Cerebellar nuclear complex (tissue), 1 donor: ENCODE results near the gene FBLN1.
"Not testable (repeated sequence)": the region's sequence is repeated elsewhere in the genome, so short reads cannot be mapped to it uniquely, and the experiment has no call there.

ENCODE experiments used
- DNase-seq, 2 experiments: peaks; one replicate each; lab custom pipeline; 2025; lab: John Stamatoyannopoulos, UW

Gene FBLN1

DNA sequence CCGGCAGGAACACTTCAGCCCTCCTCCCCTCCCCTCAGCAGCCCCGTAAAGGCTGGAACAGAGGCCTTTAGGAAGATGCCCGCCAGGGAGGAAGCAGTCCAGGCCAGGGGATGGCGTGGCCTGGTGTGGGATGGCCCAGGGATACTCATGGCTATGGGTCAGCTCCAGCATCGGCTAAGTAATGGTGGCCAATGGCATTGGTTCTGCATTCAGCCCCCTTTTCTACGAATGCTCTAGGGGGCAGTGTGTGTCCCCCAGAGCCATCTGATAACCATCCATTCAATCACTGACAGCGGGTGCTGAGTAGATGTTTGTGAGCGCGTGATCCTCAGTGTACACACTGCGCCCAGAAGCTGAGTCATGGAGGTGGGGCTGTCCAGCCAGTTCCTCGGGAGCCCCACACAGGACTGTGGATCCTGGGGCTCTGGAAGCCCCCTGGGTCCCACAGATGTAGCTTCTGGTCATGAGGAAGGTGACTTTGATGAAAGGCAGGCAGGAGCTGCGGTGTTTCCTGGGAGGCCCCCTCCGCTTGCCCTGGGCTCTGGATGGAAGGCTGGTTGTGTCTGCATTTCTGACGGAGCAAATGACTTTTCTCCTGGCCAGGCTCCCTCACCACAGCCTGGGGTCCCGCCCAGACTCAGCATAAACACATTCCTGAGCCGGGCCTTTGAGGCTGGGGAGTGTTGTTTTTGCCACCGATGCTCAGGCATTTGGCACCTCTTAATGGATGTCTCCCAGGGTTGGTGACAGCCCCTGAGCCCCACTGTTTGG lies 46.5 kb downstream of the FBLN1 start:
- DNase-seq, result no peak

DNA sequence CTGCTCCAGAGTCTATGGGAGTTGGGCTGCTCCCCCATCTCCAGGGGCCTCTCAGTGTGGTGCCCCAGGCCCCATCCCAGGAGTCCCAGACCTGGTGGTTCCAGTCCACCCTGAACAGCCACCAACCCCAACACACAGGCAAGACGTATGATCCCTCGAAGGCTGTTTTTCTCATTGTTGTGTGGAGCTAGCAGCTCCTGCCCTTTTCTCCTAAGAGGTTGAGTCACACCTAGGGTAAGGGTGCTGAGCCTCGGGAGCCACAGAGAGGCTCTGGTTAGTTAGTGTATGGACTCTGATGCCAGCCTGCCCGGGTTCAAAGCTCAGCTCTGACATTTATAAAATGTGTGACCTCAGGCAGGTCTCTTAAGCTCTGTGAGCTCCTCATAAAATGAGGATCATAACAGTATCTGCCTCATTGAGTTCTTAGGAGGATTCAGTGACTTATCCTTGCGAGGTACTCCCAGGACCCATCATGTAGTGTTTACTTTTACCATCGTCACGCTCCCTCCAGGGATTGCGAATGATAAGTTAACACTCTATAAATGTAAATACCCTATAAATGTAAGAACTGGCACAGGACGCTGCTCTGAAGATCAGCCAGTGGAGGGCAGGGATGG lies 47.2 kb downstream of the FBLN1 start:
- no peak for DNase-seq

DNA sequence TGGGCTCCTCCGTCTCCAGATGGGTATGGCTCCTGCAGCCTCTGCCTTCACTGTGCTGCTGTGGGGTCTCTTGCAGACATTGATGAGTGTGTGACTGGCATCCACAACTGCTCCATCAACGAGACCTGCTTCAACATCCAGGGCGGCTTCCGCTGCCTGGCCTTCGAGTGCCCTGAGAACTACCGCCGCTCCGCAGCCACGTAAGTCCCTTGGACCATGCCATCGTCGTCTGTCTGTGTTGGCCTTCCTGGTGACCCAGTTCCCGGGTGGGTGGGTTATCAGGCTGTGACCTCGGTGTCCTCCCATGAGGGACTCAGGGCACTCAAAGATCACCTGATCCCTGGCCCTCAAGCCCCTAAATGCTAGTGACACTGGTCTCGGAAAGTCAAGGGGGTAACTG lies 47.7 kb downstream of the FBLN1 start:
- DNase-seq, result no peak

GRCh38 chr22:45550891-45551290 lies 48.2 kb downstream of the FBLN1 start:
- no peak for DNase-seq

- DNase-seq, result no peak
Measured at GRCh38 chr22:45551310-45552016, 48.8 kb downstream of the FBLN1 start.

- no peak for DNase-seq
Measured at GRCh38 chr22:45552017-45552411, 49.3 kb downstream of the FBLN1 start.

DNA sequence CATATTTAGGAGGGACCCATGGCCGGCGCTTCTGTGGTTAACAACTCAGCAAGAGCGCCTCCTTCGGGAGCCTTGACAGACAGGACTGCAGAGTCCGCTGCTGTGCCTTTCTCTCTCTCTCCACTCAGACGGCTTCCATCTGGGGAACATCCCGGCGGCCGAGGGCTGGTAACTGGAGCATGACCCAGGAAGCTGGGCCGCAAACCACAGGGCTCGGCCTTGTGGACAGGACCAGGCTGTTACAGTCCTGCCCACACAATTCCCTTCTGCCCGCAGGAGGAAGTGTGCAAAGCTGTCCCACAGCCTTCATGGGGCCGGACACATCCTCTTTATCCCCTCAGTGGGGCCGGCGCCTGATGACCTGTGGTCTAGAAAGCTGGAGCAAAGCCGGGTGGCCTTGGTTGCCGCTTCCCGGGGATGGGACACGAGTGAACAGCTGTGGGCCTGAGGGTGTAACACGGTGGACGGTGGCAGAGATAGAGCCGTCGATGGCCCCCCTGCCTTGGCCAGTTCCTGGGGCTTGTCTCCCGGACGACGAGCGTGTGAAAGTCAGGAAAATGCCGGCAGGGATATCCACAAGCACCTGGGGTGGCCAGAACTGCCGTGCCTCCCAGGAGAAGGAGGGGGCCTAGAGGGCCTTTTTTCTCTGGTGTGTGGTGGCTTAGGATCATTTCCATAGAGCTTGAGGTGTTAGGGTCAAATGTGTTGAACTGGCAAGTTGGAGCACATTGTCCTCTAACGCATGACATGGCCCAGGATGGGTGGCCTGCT lies 50.1 kb downstream of the FBLN1 start:
- no peak for DNase-seq

GRCh38 chr22:45553351-45554039 lies 50.8 kb downstream of the FBLN1 start:
- no peak for DNase-seq

DNA sequence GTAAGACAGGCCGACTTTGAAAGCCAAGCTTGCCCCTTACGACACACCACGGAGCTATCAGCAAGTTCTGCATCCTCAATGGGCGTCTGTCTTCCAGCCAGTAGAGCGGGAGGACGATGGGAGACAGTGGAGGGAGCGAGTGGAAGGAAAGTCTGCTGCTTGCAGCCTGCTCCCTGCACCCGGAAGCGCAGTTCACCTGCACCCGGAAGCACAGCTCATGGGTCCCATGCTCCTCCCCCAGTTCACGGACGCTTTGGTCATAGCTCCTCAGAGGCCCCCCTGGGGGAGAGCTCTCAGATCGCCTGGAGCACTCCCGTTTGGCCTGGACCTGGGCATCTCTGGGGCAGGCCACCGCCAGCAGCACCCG lies 51.3 kb downstream of the FBLN1 start:
- no peak for DNase-seq

GRCh38 chr22:45554861-45555260 lies 52.2 kb downstream of the FBLN1 start:
- no peak for DNase-seq

GRCh38 chr22:45557926-45558325 lies 55.2 kb downstream of the FBLN1 start:
- not testable (repeated sequence) for DNase-seq

DNA sequence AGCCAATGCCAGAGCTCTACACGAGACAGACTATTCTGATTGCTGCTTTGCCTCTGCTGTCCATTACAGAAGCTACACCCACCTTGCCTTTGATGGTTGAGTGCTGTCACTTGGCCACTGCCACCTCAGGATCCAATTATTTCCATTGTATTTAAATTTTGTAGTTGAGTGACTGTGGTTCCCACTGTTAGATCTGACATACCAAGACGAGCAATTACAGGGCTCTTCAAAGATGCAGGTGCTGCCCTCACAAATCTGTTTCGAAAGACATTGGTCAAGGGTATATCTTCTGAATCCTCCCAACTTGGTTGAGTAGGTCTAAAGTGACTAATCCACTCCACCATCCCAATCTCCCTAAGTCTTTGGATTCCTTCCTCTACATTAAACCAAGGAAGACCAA lies 57.4 kb downstream of the FBLN1 start:
- not testable (repeated sequence) for DNase-seq

- not testable (repeated sequence) for DNase-seq
Measured at GRCh38 chr22:45560761-45561160, 58.1 kb downstream of the FBLN1 start.

GRCh38 chr22:45562102-45562501 lies 59.4 kb downstream of the FBLN1 start:
- no peak for DNase-seq

DNA sequence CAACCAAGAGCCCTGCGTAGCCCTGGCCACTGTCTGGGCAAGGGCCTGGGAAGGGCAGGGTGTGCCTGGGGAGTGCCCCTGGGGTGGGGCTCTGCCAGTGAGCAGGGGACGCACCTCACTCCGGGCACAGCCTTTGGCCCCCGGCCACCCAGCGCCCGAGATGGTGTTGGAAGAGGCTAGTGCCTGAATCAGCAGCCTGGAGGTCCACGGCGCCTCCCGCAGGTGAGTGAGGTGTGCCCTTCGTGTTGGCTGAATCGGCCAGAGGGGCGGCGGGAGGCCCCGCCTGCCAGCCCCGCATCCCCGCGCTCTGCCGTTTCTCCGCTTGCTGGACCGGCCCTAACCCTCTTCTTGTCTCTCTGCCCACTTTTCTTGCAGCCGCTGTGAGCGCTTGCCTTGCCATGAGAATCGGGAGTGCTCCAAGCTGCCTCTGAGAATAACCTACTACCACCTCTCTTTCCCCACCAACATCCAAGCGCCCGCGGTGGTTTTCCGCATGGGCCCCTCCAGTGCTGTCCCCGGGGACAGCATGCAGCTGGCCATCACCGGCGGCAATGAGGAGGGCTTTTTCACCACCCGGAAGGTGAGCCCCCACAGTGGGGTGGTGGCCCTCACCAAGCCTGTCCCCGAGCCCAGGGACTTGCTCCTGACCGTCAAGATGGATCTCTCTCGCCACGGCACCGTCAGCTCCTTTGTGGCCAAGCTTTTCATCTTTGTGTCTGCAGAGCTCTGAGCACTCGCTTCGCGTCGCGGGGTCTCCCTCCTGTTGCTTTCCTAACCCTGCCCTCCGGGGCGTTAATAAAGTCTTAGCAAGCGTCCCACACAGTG lies 60.1 kb downstream of the FBLN1 start:
- no peak for DNase-seq

DNA sequence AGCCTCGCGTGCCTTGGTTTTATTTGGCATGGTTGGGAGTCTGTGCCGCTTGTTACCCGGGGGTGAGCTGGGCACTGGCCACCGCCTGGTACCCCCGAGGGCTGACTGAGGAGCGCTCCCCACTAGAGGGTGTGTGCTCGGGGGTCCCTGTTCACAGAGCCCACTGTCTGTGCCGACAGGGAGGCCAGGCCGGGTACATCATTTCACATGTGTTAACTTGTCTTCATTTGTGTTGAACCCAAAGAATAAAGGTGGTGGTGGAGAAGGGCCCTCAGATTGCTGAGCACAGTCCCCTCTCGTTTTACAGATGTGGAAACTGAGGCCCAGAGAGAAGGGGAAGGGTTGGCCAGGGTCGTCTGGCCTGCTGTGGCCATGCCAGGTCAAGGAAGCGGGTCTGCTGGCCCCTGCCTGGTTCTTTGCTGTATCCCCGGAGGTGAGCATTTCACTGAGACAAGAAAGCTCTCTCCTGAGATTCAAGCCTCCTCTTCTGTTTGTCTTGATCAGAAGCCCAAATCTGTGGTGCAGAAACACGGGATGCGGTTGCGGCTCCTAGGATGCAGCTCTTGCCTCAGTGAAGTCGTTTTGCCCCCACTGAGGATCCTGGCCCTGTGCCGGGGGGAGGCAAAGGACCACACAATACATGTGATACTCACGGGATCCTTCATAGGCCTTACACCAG lies 60.8 kb downstream of the FBLN1 start:
- no peak for DNase-seq

DNA sequence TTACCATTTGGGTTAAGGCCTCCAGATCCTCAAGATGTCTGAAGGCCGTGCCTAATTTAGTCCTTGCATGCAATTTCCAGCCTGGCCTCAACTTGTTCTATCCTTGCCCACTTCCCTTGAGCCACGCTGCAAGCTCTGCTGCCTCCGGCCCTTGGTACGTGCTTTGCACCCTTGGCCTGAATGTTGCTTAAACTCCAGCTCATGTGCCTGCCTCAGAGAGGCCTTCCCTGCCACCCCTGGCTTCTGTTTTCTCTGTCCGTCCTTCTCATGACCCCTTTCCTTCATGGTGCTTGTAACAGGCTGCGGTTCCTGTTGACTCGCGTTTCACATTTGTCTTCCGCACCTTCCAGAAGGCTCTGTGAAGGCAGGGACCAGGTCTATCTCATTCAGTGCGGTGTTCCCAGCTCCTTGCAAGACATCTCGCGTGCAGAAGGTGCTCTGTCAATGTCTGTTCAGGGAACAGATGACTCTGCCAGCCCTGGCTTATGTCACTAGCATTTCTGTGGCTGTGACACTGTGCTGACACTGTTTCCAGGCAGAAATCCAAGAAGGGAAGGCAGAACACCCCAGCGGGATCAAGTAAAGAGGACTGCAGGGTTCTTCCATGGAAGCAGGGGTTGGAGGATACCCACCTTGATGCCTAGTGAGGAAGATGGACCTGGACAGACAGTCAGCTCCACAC lies 61.8 kb downstream of the FBLN1 start:
- no peak for DNase-seq

DNA sequence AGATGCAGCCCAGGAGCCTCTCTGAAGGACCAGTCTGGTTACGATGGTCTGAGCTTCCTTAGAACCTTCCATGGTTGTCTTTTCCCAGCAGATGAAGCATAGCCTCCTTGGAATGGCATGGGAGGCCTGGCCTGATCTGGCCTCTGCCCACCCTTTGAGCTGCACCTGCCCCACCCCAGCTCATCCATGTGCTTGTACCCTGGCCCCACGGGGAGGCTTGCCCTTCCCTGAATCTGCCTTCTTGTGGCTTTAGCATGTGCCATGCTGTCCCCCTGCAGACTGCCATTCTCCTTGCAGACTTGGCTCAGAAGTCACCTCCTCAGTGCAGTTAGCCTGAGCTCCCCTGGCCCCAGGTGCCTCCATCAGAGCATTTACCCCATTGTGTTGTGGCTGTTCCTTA lies 62.5 kb downstream of the FBLN1 start:
- no peak for DNase-seq

DNA sequence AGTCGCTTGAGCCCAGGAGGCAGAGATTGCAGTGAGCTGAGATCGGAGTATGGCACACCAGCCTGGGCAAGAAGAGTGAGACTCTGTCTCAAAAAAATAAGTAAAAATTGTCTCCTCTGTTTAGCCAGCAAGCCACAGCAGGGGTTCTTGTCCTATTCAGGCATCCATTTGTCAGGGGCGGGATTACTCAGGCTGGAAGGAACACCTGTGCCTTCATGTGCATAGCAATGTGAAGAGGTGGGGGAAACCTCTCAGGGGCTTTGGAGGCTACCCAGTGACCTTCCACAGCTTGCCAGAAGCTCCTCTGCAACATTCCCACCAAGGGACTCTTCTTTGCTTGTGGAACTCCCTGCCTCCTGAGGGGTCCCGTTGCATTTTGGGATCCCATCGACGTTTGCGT lies 63.3 kb downstream of the FBLN1 start:
- DNase-seq, result no peak

DNA sequence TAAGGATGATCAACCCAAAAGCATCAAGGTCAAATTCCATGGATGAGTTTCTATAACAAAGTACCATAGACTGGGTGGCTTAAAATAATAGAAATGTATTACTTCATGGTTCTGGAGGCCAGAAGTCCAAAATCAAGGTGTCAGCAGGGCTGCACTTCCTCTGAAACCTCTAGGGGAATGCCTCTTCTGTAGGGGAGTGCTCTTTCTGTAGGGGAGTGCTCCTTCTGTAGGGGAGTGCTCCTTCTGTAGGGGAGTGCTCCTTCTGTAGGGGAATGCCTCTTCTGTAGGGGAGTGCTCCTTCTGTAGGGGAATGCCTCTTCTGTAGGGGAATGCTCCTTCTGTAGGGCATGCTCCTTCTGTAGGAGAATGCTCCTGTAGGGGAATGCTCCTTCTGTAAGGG lies 65.5 kb downstream of the FBLN1 start:
- no peak for DNase-seq
